GM18526 (cell line): ENCODE data around the gene GLI3.

Experiments used
- POLR2A ChIP-seq: IDR thresholded peaks from 3 replicates; pipeline ENCODE4 v1.6.1; 2011; ENCODE audit not compliant: insufficient read length; ENCODE audit errors: extremely low read depth

GLI3 gene

GRCh38 chr7:42208572-42208971 is 28.4 kb downstream of the GLI3 start:
- TF ChIP-seq POLR2A: no peak

GRCh38 chr7:42207420-42207819 is 29.6 kb downstream of the GLI3 start:
- no peak for TF ChIP-seq POLR2A

- no peak for TF ChIP-seq POLR2A
These were observed 33.7 kb downstream of the GLI3 start for GRCh38 chr7:42203336-42203735.

- no peak for TF ChIP-seq POLR2A
These were observed 34.4 kb downstream of the GLI3 start for GRCh38 chr7:42202601-42203000.

GRCh38 chr7:42198974-42199668 is 37.9 kb downstream of the GLI3 start:
- TF ChIP-seq POLR2A: no peak

GRCh38 chr7:42198296-42198695 is 38.7 kb downstream of the GLI3 start:
- TF ChIP-seq POLR2A: no peak

- no peak for TF ChIP-seq POLR2A
These were observed 39.6 kb downstream of the GLI3 start for GRCh38 chr7:42197451-42197850.

- TF ChIP-seq POLR2A: no peak
These were observed 42.8 kb downstream of the GLI3 start for GRCh38 chr7:42194238-42194637.

GRCh38 chr7:42193471-42194129 is 43.4 kb downstream of the GLI3 start:
- no peak for TF ChIP-seq POLR2A

- no peak for TF ChIP-seq POLR2A
These were observed 44.1 kb downstream of the GLI3 start for GRCh38 chr7:42192851-42193461.

- no peak for TF ChIP-seq POLR2A
These were observed 44.9 kb downstream of the GLI3 start for GRCh38 chr7:42192066-42192465.

- TF ChIP-seq POLR2A: no peak
These were observed 47.5 kb downstream of the GLI3 start for GRCh38 chr7:42189535-42189934.

- TF ChIP-seq POLR2A: no peak
These were observed 50.9 kb downstream of the GLI3 start for GRCh38 chr7:42186151-42186550.

- no peak for TF ChIP-seq POLR2A
These were observed 51.3 kb downstream of the GLI3 start for GRCh38 chr7:42185726-42186125.

- TF ChIP-seq POLR2A: no peak
These were observed 53.5 kb downstream of the GLI3 start for GRCh38 chr7:42183547-42183946.

GRCh38 chr7:42181566-42181965 is 55.4 kb downstream of the GLI3 start:
- TF ChIP-seq POLR2A: no peak
